Measurements from ENCODE around the gene ZBTB22. TPM values are rescaled to one million over a fixed set of nuclear protein-coding genes. Genes with fewer than 3 reads are reported as not detected.

Gene ZBTB22
- polyA plus RNA-seq, 1 donor from 2014 or later, result 16.5 TPM

GRCh38 chr6:33273129-33273923 lies 44.2 kb downstream of the ZBTB22 start:
- peaks cover 19% of the 10 kb centered on the region for H3K79me2 ChIP-seq (replicated peaks; ENCODE audit: insufficient read depth, low read length)
- peak overlapping the region; percentile 86 for H3K9ac ChIP-seq (ENCODE audit: low read length)
- no peaks in the 10 kb centered on the region for H3K27me3 ChIP-seq (ENCODE audit: insufficient read depth, low read depth, low read length)
- H3K4me2 ChIP-seq (ENCODE audit: low read length), result peak overlapping the region; percentile 97
- H4K20me1 ChIP-seq (ENCODE audit: insufficient read depth), result no peaks in the 10 kb centered on the region
- H3K27ac ChIP-seq (ENCODE audit: low read length), result no peak overlapping the region
- no peaks in the 10 kb centered on the region for H3K9me3 ChIP-seq (ENCODE audit: low read length)
- peak overlapping the region; percentile 71 for H3K4me3 ChIP-seq (ENCODE audit: low read length)
- H3F3A ChIP-seq (ENCODE audit: insufficient read depth, low read length, poor library complexity, severe bottlenecking), result no peaks in the 10 kb centered on the region
- H3K36me3 ChIP-seq (ENCODE audit: insufficient read depth, low read length), result no peaks in the 10 kb centered on the region
- H2AFZ ChIP-seq (ENCODE audit: low read depth, low read length), result no peak overlapping the region
- H3K9me2 ChIP-seq (ENCODE audit: insufficient read depth, low read length), result no peaks in the 10 kb centered on the region
- TF ChIP-seq CTCF (IDR thresholded peaks at IDR 0.05; ENCODE audit: poor library complexity, severe bottlenecking) (no peak), REST (IDR thresholded peaks at IDR 0.05; ENCODE audit: borderline replicate concordance) (no peak), TAF1 (IDR thresholded peaks at IDR 0.05; ENCODE audit: low read depth) (no peak), EP300 (conservative IDR thresholded peaks at IDR 0.05; ENCODE audit: poor library complexity, severe bottlenecking) (no peak), MXI1 (conservative IDR thresholded peaks at IDR 0.05; ENCODE audit: poor library complexity, severe bottlenecking) (no peak), RAD21 (conservative IDR thresholded peaks at IDR 0.05) (no peak), EZH2 (IDR thresholded peaks at IDR 0.05; ENCODE audit: borderline replicate concordance, insufficient read depth, low read length, poor library complexity, severe bottlenecking) (no peak), POLR2AphosphoS5 (IDR thresholded peaks at IDR 0.05) (no peak), SMC3 (conservative IDR thresholded peaks at IDR 0.05; ENCODE audit: poor library complexity) (no peak)

- H3K36me3 ChIP-seq (ENCODE audit: insufficient read depth, low read length), result no peaks in the 10 kb centered on the region
- no peaks in the 10 kb centered on the region for H3K27me3 ChIP-seq (ENCODE audit: insufficient read depth, low read depth, low read length)
- H3K27ac ChIP-seq (ENCODE audit: low read length), result peak overlapping the region; percentile 97
- H3F3A ChIP-seq (ENCODE audit: insufficient read depth, low read length, poor library complexity, severe bottlenecking), result no peaks in the 10 kb centered on the region
- H3K9ac ChIP-seq (ENCODE audit: low read length), result peak overlapping the region; percentile 86
- no peaks in the 10 kb centered on the region for H3K9me3 ChIP-seq (ENCODE audit: low read length)
- H3K9me2 ChIP-seq (ENCODE audit: insufficient read depth, low read length), result no peaks in the 10 kb centered on the region
- H3K4me2 ChIP-seq (ENCODE audit: low read length), result peak overlapping the region; percentile 97
- H2AFZ ChIP-seq (ENCODE audit: low read depth, low read length), result no peak overlapping the region
- no peaks in the 10 kb centered on the region for H4K20me1 ChIP-seq (ENCODE audit: insufficient read depth)
- H3K79me2 ChIP-seq (replicated peaks; ENCODE audit: insufficient read depth, low read length), result peaks cover 19% of the 10 kb centered on the region
- peak overlapping the region; percentile 71 for H3K4me3 ChIP-seq (ENCODE audit: low read length)
- TF ChIP-seq CTCF (IDR thresholded peaks at IDR 0.05; ENCODE audit: poor library complexity, severe bottlenecking) (no peak), TAF1 (IDR thresholded peaks at IDR 0.05; ENCODE audit: low read depth) (no peak), POLR2AphosphoS5 (IDR thresholded peaks at IDR 0.05) (no peak), EZH2 (IDR thresholded peaks at IDR 0.05; ENCODE audit: borderline replicate concordance, insufficient read depth, low read length, poor library complexity, severe bottlenecking) (no peak)
Measured at GRCh38 chr6:33272275-33273128, 45.0 kb downstream of the ZBTB22 start.
